Left ventricle myocardium inferior (tissue), 1 donor: ENCODE data around the gene DPEP3. TPM values are rescaled to one million over a fixed set of nuclear protein-coding genes. Genes with fewer than 3 reads are reported as not detected.
A peak's percentile ranks its signal among the peaks of the same experiment; 100 is the strongest.

Experiments used
- DNase-seq: peaks from one replicate; pipeline ENCODE4 v3.0.0-alpha.2; 2020
- H3K27ac ChIP-seq: fragments of 200-600 bp; replicated peaks from 2 replicates; pipeline ENCODE4 v1.8.0; 2021
- H3K27me3 ChIP-seq: fragments of 200-600 bp; 2 replicates; pipeline ENCODE4 v1.8.0; 2021; ENCODE audit warnings: low read depth
- H3K36me3 ChIP-seq: fragments of 200-600 bp; 2 replicates; pipeline ENCODE4 v1.8.0; 2021
- H3K4me1 ChIP-seq: fragments of 200-600 bp; 2 replicates; pipeline ENCODE4 v1.8.0; 2021
- H3K4me3 ChIP-seq: fragments of 200-600 bp; 2 replicates; pipeline ENCODE4 v1.8.0; 2021; ENCODE audit warnings: mild to moderate bottlenecking, moderate library complexity
- H3K9me3 ChIP-seq: fragments of 200-600 bp; replicated peaks from 2 replicates; pipeline ENCODE4 v1.8.0; 2021
- CTCF ChIP-seq: fragments of 200-600 bp; IDR thresholded peaks from 2 replicates; pipeline ENCODE4 v1.8.0; 2021; ENCODE audit warnings: antibody characterized with exemption, mild to moderate bottlenecking, borderline replicate concordance
- intact Hi-C: fragments of 100-400 bp; cut with micrococcal nuclease; formaldehyde crosslinking; loops from one replicate; pipeline ENCODE4 v1.11.0; 2022
- total RNA-seq: library from RNA; stranded (reverse); fragmentation: NEBNext Ultra II Directional; extraction: Animal tissue kit (Norgen Biotek cat#: 25700); gene quantifications from one replicate; pipeline ENCODE4 v1.2.1, GENCODE V29; 2021
- donor health status: DM: no; HTN: yes; CAD: no; lungs with severe emphysema.

DPEP3 gene
- total RNA-seq, 1 donor from 2014 or later, result not detected

DNA sequence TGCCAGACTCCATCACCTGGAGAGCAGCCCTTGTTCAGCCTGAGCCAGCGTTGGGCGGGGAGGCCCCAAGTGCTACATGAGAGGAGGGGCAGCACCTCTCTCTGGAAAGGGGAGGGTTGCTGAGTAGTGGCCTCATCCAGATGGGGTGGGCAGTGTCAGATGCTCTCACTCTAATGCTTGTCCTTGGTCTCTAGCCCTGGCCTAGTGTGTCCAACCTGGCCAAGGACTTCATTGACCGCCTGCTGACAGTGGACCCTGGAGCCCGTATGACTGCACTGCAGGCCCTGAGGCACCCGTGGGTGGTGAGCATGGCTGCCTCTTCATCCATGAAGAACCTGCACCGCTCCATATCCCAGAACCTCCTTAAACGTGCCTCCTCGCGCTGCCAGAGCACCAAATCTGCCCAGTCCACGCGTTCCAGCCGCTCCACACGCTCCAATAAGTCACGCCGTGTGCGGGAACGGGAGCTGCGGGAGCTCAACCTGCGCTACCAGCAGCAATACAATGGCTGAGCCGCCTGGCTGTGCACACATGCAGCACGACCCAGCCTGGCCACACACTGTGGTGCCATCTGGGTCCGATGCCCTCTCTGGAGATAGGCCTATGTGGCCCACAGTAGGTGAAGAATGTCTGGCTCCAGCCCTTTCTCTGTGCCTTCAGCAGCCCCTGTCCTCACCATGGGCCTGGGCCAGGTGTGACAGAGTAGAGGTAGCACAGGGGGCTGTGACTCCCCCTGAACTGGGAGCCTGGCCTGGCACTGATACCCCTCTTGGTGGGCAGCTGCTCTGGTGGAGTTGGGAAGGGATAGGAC lies 53.0 kb downstream of the DPEP3 start:
- DNase-seq, result no peak
- intact Hi-C loops, result no loop called here
- no peak overlapping the region for H3K4me3 ChIP-seq
- H3K27ac ChIP-seq, result peak overlapping the region; percentile 62
- H3K4me1 ChIP-seq, result peaks cover 54% of the 10 kb centered on the region
- TF ChIP-seq CTCF, result no peak
- peaks cover 26% of the 10 kb centered on the region for H3K36me3 ChIP-seq
- no peaks in the 10 kb centered on the region for H3K9me3 ChIP-seq
- H3K27me3 ChIP-seq, result no peaks in the 10 kb centered on the region

DNA sequence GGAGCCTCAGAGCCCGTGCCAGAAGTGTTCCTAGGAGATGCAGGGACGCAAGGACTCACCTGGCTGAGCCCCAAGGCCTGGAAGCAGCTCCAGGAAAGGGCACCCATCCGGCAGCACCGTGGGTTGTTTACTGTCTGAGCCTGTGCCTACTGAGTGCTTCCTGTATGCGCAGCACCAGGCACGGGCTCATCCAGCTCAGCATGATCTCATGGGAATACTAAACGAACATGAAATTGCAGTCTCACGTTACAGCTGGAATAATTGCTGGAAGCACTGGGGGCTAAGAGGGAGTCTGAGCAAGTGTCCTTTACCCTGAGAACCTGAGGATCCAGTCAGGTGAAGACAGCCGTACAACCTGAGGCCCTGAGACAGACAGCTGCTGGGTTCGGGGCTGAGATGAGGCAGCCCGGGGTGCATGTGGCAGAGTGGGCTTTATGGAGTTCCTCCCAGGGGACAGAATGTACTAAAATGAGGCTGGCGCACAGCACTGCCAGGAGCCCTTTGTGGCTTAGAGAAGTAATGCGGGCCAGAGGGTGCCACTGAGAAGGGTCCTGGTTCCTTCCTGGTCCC lies 54.0 kb downstream of the DPEP3 start:
- no peak for DNase-seq
- H3K4me1 ChIP-seq, result peaks cover 64% of the 10 kb centered on the region
- H3K27me3 ChIP-seq, result no peaks in the 10 kb centered on the region
- no peak overlapping the region for H3K4me3 ChIP-seq
- H3K27ac ChIP-seq, result peak overlapping the region; percentile 62
- H3K9me3 ChIP-seq, result no peaks in the 10 kb centered on the region
- no peak for TF ChIP-seq CTCF
- H3K36me3 ChIP-seq, result peaks cover 26% of the 10 kb centered on the region
- intact Hi-C loops, result no loop called here

Other genes starting within 250 kb of the DPEP3 start
- gene RANBP10, start 173.9 kb downstream of the DPEP3 start, total RNA-seq, result 14.7 TPM
- 0.49 TPM for gene TSNAXIP1, start 173.6 kb downstream of the DPEP3 start, total RNA-seq
- gene THAP11, start 138.2 kb downstream of the DPEP3 start, total RNA-seq, result 31.4 TPM
- gene NUTF2, start 133.6 kb downstream of the DPEP3 start, total RNA-seq, result 73.6 TPM
- 20.2 TPM for gene CENPT, start 132.8 kb downstream of the DPEP3 start, total RNA-seq
- gene EDC4, start 107.4 kb downstream of the DPEP3 start, total RNA-seq, result 33.2 TPM
- gene NRN1L, start 95.6 kb downstream of the DPEP3 start, total RNA-seq, result 0.49 TPM
- 19.5 TPM for gene PSKH1, start 87.2 kb downstream of the DPEP3 start, total RNA-seq
- gene CTRL, start 48.6 kb downstream of the DPEP3 start, total RNA-seq, result 0.71 TPM
- gene PSMB10, start 43.6 kb downstream of the DPEP3 start, total RNA-seq, result 55.8 TPM
- gene LCAT, start 36.4 kb downstream of the DPEP3 start, total RNA-seq, result 23.2 TPM
- gene SLC12A4, start 11.9 kb downstream of the DPEP3 start, total RNA-seq, result 79.2 TPM
- gene DPEP2, start 19.0 kb upstream of the DPEP3 start, total RNA-seq, result 0.99 TPM
- not detected for gene DPEP2NB, start 35.4 kb upstream of the DPEP3 start, total RNA-seq
- 8.9 TPM for gene DDX28, start 42.7 kb upstream of the DPEP3 start, total RNA-seq
- gene DUS2, start 42.8 kb upstream of the DPEP3 start, total RNA-seq, result 6.8 TPM
- gene NFATC3, start 104.9 kb upstream of the DPEP3 start, total RNA-seq, result 20.9 TPM